Muscle of back (tissue), 10 donors: ENCODE results near the gene ZNF710. TPM values are rescaled to one million over a fixed set of nuclear protein-coding genes. Genes with fewer than 3 reads are reported as not detected.

Source experiments
- polyA plus RNA-seq, 10 donors: library from polyadenylated mRNA; unstranded; fragments of 120-200 nt; gene quantifications; one replicate each; pipeline ENCODE4 v1.2.1, GENCODE V29; 2013; ENCODE audit not compliant: insufficient read length in 10 of 10

The ZNF710 gene
- polyA plus RNA-seq, 10 donors, result 13.7 to 25.7 (median 17.9) TPM

Other genes with a start within 250 kb of the ZNF710 start
- under 1 TPM; 0.13 to 0.65 (median 0.30) TPM for gene MESP2, start 225.0 kb upstream of the ZNF710 start, polyA plus RNA-seq
- gene ANPEP, start 186.5 kb upstream of the ZNF710 start, polyA plus RNA-seq, result 10 to 100 TPM in 5 of 10 donors, 1 to 10 TPM in 5; 4.6 to 21.3 (median 9.8) TPM
- 10 to 100 TPM; 23.0 to 36.5 (median 29.1) TPM for gene AP3S2, start 107.3 kb upstream of the ZNF710 start, polyA plus RNA-seq
- gene ARPIN, start 88.4 kb upstream of the ZNF710 start, polyA plus RNA-seq, result 10 to 100 TPM; 14.4 to 22.9 (median 17.3) TPM
- gene IDH2, start 101.1 kb downstream of the ZNF710 start, polyA plus RNA-seq, result 100 to 1,000 TPM; 202 to 291 (median 262) TPM
- gene SEMA4B, start 200.0 kb downstream of the ZNF710 start, polyA plus RNA-seq, result 10 to 100 TPM in 2 of 10 donors, 1 to 10 TPM in 8; 4.0 to 10.3 (median 6.6) TPM
- gene CIB1, start 232.6 kb downstream of the ZNF710 start, polyA plus RNA-seq, result 10 to 100 TPM; 20.7 to 28.4 (median 24.8) TPM
- gene GDPGP1, start 232.9 kb downstream of the ZNF710 start, polyA plus RNA-seq, result 1 to 10 TPM; 1.6 to 3.7 (median 2.5) TPM
- under 1 TPM in 5 of 10 donors, not detected in 5; 0.10 to 0.97 (median 0.50) TPM for gene TTLL13, start 248.2 kb downstream of the ZNF710 start, polyA plus RNA-seq